GM12878 (cell line): ENCODE data around the gene TMEM44. TPM values are rescaled to one million over a fixed set of nuclear protein-coding genes. Genes with fewer than 3 reads are reported as not detected.
A peak's percentile ranks its signal among the peaks of the same experiment; 100 is the strongest.

Experiments used
- BMI1 ChIP-seq: fragments of 450-650 bp; IDR thresholded peaks from 2 replicates; pipeline ENCODE4 v1.6.1; 2016; ENCODE audit warnings: mild to moderate bottlenecking, moderate library complexity, borderline replicate concordance
- CBX5 ChIP-seq: sonication (generic); IDR thresholded peaks from 2 replicates; pipeline ENCODE4 v1.6.1; 2016; ENCODE audit warnings: low read depth, moderate library complexity, mild to moderate bottlenecking, inconsistent platforms
- CHD2 ChIP-seq: IDR thresholded peaks from 2 replicates; pipeline ENCODE4 v1.6.1; 2011; ENCODE audit warnings: low read depth, low read length, improper control_type of control experiment, borderline replicate concordance
- CREB1 ChIP-seq: IDR thresholded peaks from 2 replicates; pipeline ENCODE4 v1.6.1; 2012; ENCODE audit warnings: low read depth, mild to moderate bottlenecking, inconsistent platforms
- EED ChIP-seq: sonication (generic); IDR thresholded peaks from 2 replicates; pipeline ENCODE4 v1.6.1; 2016; ENCODE audit warnings: antibody characterized with exemption, low read depth
- EGR1 ChIP-seq, 2 experiments: IDR thresholded peaks; 1 replicate in 1 of 2; 2 replicates in 1 of 2; pipeline ENCODE4 v1.6.1; 2011 to 2012; ENCODE audit warnings: low read depth in 2 of 2, low read length in 2 of 2, borderline replicate concordance in 1 of 2, mild to moderate bottlenecking in 1 of 2, moderate library complexity in 1 of 2
- EP300 ChIP-seq, 2 experiments: fragments of 150-350 bp in 1 of 2; IDR thresholded peaks; 2 replicates each; pipeline ENCODE4 v1.6.1; 2011 to 2012; ENCODE audit warnings: low read depth in 2 of 2, low read length in 2 of 2, borderline replicate concordance in 1 of 2, improper control_type of control experiment in 1 of 2, inconsistent platforms in 1 of 2; ENCODE audit not compliant: control insufficient read depth in 1 of 2
- FOS ChIP-seq: IDR thresholded peaks from 3 replicates; pipeline ENCODE4 v1.6.1; 2011; ENCODE audit warnings: borderline replicate concordance; ENCODE audit not compliant: insufficient read length; ENCODE audit errors: extremely low read depth
- FOXM1 ChIP-seq: IDR thresholded peaks from 2 replicates; pipeline ENCODE4 v1.6.1; 2012; ENCODE audit warnings: low read depth, mild to moderate bottlenecking, inconsistent platforms, low read length, moderate library complexity
- GATAD2B ChIP-seq: fragments of 450-650 bp; conservative IDR thresholded peaks from 2 replicates; pipeline ENCODE4 v1.6.1; 2017; ENCODE audit warnings: low read depth, mild to moderate bottlenecking, moderate library complexity
- HDGF ChIP-seq: fragments of 450-650 bp; IDR thresholded peaks from 2 replicates; pipeline ENCODE4 v1.6.1; 2016; ENCODE audit warnings: antibody characterized with exemption
- IKZF2 ChIP-seq, 2 experiments: fragments of 450-650 bp; IDR thresholded peaks; 2 replicates each; pipeline ENCODE4 v1.6.1; 2017; ENCODE audit warnings: mild to moderate bottlenecking in 2 of 2, moderate library complexity in 2 of 2
- MYB ChIP-seq: fragments of 150-350 bp; IDR thresholded peaks from 2 replicates; pipeline ENCODE4 v1.6.1; 2014; ENCODE audit warnings: mild to moderate bottlenecking, low read depth, low read length, borderline replicate concordance
- NBN ChIP-seq: fragments of 450-650 bp; IDR thresholded peaks from 2 replicates; pipeline ENCODE4 v1.6.1; 2016
- NFYA ChIP-seq: IDR thresholded peaks from 2 replicates; pipeline ENCODE4 v1.6.1; 2011; ENCODE audit warnings: low read depth, mild to moderate bottlenecking, low read length, improper control_type of control experiment, borderline replicate concordance
- NR2C2 ChIP-seq: IDR thresholded peaks from 2 replicates; pipeline ENCODE4 v1.6.1; 2011; ENCODE audit warnings: borderline replicate concordance, low read depth; ENCODE audit not compliant: control insufficient read depth, insufficient read length
- POLR2AphosphoS5 ChIP-seq: IDR thresholded peaks from 2 replicates; pipeline ENCODE4 v1.6.1; 2011; ENCODE audit warnings: mild to moderate bottlenecking, low read length, inconsistent platforms
- RAD21 ChIP-seq: IDR thresholded peaks from 2 replicates; pipeline ENCODE4 v1.6.1; 2011; ENCODE audit warnings: mild to moderate bottlenecking, low read depth, low read length, moderate library complexity; ENCODE audit not compliant: insufficient read depth
- SIN3A ChIP-seq: IDR thresholded peaks from 2 replicates; pipeline ENCODE4 v1.6.1; 2012; ENCODE audit warnings: low read depth, low read length, improper control_type of control experiment
- SIX5 ChIP-seq: IDR thresholded peaks from 2 replicates; pipeline ENCODE4 v1.6.1; 2011; ENCODE audit warnings: mild to moderate bottlenecking, low read depth, low read length, moderate library complexity; ENCODE audit not compliant: severe bottlenecking
- SUZ12 ChIP-seq: fragments of 200-600 bp; sonication (generic); IDR thresholded peaks from one replicate; pipeline ENCODE4 v1.6.1; 2018; ENCODE audit warnings: antibody characterized with exemption, mild to moderate bottlenecking; ENCODE audit not compliant: unreplicated experiment
- TARDBP ChIP-seq: IDR thresholded peaks from 2 replicates; pipeline ENCODE4 v1.6.1; 2016; ENCODE audit warnings: borderline replicate concordance
- YY1 ChIP-seq: IDR thresholded peaks from 2 replicates; pipeline ENCODE4 v1.6.1; 2011; ENCODE audit warnings: low read depth, mild to moderate bottlenecking, low read length
- ZNF274 ChIP-seq: IDR thresholded peaks from one replicate; pipeline ENCODE4 v1.8.0; 2011; ENCODE audit not compliant: insufficient read length, insufficient read depth
- ZNF622 ChIP-seq: fragments of 450-650 bp; IDR thresholded peaks from 2 replicates; pipeline ENCODE4 v1.6.1; 2017; ENCODE audit warnings: mild to moderate bottlenecking, inconsistent platforms
- polyA plus RNA-seq, 11 experiments: library from polyadenylated mRNA; depleted of rRNA in 4 of 11; unstranded in 6 of 11; stranded (reverse) in 5 of 11; fragments of >200 nt; fragmentation: Nextera tagmentation in 4 of 11; fragmentation: Illumina TruSeq in 1 of 11; extraction: Ambion mirVana in 4 of 11; extraction: Trizol in 1 of 11; gene quantifications; 1 replicate in 1 of 11; 2 replicates in 10 of 11; pipeline versions ENCODE4 v1.2.1 to v1.2.3, GENCODE V29; 2011 to 2016; ENCODE audit warnings: inconsistent platforms in 2 of 11, missing spikeins in 2 of 11, low read depth in 1 of 11
- total RNA-seq, 4 experiments: library from RNA; depleted of rRNA in 3 of 4; stranded (reverse); fragments of >200 nt in 3 of 4; fragmentation: Illumina TruSeq in 1 of 4; extraction: Trizol in 1 of 4; gene quantifications; 2 replicates each; pipeline versions ENCODE4 v1.2.1 to v1.2.3, GENCODE V29; 2013 to 2021
- TF ChIP-seq, protein P1 (sequence below): fragments of 450-650 bp; IDR thresholded peaks from 2 replicates; pipeline ENCODE4 v1.6.1; 2018; ENCODE audit warnings: mild to moderate bottlenecking, low read depth, moderate library complexity; ENCODE audit not compliant: partially characterized antibody
- TF ChIP-seq, protein P2 (sequence below): fragments of 450-650 bp; IDR thresholded peaks from 2 replicates; pipeline ENCODE4 v1.6.1; 2017; ENCODE audit warnings: mild to moderate bottlenecking, moderate library complexity

TMEM44 gene
- total and polyA plus RNA-seq, 10 of the 15 experiments (the other 5 are each of a cell fraction or from before 2014, with no cell fraction given), result 0.57 to 8.3 (median 3.6) TPM

DNA sequence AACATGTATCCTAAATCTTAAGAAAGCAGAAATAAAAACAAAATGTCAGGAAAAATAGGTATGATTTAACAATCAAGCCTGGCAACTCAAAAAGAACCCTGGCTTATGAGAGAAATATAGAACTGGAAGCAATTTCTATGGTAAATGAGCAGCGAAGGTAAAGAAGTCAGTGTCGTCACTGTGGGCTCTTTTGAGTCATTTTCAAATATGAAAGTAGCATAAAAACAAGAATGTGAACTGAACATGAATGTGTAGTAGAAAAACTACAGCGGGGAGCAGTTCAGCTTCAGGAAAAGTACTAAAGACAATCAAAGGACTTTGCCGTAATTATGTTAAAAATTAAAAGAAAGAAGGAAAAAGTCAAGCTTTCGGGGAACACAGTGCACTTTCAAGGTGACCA, 21.2 kb upstream of the TMEM44 start (continued):
- TF ChIP-seq, protein P1, sequence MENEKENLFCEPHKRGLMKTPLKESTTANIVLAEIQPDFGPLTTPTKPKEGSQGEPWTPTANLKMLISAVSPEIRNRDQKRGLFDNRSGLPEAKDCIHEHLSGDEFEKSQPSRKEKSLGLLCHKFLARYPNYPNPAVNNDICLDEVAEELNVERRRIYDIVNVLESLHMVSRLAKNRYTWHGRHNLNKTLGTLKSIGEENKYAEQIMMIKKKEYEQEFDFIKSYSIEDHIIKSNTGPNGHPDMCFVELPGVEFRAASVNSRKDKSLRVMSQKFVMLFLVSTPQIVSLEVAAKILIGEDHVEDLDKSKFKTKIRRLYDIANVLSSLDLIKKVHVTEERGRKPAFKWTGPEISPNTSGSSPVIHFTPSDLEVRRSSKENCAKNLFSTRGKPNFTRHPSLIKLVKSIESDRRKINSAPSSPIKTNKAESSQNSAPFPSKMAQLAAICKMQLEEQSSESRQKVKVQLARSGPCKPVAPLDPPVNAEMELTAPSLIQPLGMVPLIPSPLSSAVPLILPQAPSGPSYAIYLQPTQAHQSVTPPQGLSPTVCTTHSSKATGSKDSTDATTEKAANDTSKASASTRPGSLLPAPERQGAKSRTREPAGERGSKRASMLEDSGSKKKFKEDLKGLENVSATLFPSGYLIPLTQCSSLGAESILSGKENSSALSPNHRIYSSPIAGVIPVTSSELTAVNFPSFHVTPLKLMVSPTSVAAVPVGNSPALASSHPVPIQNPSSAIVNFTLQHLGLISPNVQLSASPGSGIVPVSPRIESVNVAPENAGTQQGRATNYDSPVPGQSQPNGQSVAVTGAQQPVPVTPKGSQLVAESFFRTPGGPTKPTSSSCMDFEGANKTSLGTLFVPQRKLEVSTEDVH, result no peak
- no peak for TF ChIP-seq YY1
- TF ChIP-seq SUZ12, result no peak
- TF ChIP-seq FOXM1, result no peak
- no peak for TF ChIP-seq CBX5
- no peak for TF ChIP-seq SIN3A
- no peak for TF ChIP-seq SIX5
- TF ChIP-seq NBN, result no peak
- no peak for TF ChIP-seq POLR2AphosphoS5
- no peak for TF ChIP-seq EED
- TF ChIP-seq CREB1, result peak; percentile 90
- TF ChIP-seq GATAD2B, result no peak
- no peak for TF ChIP-seq HDGF
- TF ChIP-seq EGR1 (IDR thresholded peaks at IDR 0.05; ENCODE audit: borderline replicate concordance in 1 of 2, low read depth in 2 of 2, low read length in 2 of 2), result no peak
- TF ChIP-seq IKZF2 (IDR thresholded peaks at IDR 0.05), result peak; percentile 69 to 70; a peak in 3 of 4 replicates
- no peak for TF ChIP-seq NR2C2
- no peak for TF ChIP-seq FOS
- no peak for TF ChIP-seq CHD2
- no peak for TF ChIP-seq ZNF622
- TF ChIP-seq TARDBP, result no peak
- TF ChIP-seq NFYA, result no peak
- TF ChIP-seq EP300 (IDR thresholded peaks at IDR 0.05; ENCODE audit: borderline replicate concordance in 1 of 2, control insufficient read depth in 1 of 2, low read depth in 2 of 2, low read length in 2 of 2), result peak; percentile 52 to 66; a peak in 2 of 4 replicates
- TF ChIP-seq MYB, result no peak
- TF ChIP-seq, protein P2, sequence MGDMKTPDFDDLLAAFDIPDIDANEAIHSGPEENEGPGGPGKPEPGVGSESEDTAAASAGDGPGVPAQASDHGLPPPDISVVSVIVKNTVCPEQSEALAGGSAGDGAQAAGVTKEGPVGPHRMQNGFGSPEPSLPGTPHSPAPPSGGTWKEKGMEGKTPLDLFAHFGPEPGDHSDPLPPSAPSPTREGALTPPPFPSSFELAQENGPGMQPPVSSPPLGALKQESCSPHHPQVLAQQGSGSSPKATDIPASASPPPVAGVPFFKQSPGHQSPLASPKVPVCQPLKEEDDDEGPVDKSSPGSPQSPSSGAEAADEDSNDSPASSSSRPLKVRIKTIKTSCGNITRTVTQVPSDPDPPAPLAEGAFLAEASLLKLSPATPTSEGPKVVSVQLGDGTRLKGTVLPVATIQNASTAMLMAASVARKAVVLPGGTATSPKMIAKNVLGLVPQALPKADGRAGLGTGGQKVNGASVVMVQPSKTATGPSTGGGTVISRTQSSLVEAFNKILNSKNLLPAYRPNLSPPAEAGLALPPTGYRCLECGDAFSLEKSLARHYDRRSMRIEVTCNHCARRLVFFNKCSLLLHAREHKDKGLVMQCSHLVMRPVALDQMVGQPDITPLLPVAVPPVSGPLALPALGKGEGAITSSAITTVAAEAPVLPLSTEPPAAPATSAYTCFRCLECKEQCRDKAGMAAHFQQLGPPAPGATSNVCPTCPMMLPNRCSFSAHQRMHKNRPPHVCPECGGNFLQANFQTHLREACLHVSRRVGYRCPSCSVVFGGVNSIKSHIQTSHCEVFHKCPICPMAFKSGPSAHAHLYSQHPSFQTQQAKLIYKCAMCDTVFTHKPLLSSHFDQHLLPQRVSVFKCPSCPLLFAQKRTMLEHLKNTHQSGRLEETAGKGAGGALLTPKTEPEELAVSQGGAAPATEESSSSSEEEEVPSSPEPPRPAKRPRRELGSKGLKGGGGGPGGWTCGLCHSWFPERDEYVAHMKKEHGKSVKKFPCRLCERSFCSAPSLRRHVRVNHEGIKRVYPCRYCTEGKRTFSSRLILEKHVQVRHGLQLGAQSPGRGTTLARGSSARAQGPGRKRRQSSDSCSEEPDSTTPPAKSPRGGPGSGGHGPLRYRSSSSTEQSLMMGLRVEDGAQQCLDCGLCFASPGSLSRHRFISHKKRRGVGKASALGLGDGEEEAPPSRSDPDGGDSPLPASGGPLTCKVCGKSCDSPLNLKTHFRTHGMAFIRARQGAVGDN, result no peak
- TF ChIP-seq ZNF274, result no peak
- TF ChIP-seq RAD21, result no peak
- no peak for TF ChIP-seq BMI1
